Measurements from ENCODE around the gene SEMA4B.
"Not testable (repeated sequence)": the region's sequence is repeated elsewhere in the genome, so short reads cannot be mapped to it uniquely, and the experiment has no call there.

The SEMA4B gene

GRCh38 chr15:90248789-90249202 is 47.7 kb downstream of the SEMA4B start:
- TF ChIP-seq CTCF (IDR thresholded peaks at IDR 0.05; ENCODE audit: insufficient read depth, missing control alignments) = no peak
- no peak for DNase-seq (ENCODE audit: insufficient read length, low spot score)

DNA sequence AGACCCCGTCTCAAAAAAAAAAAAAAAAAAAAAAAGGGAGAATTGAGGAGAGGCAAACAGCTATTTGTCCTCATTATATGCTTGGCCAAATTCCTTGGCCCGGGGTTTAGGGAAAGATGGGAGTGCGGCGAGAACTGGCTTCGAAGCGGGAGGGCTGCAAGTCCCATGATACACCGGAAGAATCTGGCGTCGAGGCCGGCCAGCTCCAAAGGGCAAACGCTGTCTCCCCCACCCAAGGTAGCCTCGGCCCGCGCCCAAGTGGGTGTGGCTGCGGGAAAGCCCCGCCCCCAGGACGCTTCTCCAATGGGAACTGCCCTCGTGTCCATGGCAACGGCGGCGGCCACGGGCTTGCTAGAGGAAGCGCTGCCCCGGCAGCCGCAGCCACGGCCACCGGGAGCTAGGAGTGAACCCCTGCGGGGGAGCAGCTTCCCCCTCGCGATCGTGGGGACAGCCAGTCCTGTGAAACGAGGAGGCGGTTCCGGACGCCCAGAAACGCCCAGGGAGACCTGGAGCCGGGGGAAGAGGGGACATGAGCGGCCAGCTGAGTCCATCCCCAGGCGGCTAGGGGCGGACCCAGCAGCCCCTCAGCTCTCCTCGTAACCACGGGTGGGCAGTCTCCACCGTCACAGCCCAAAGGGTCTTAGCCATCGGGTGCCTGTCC is 48.2 kb downstream of the SEMA4B start, which contains the start of gene TTLL13:
Gene TTLL13 (plus strand): TSS at position 354 of the 661 bp plus-strand sequence. CDS start 1,075 bp downstream, outside the sequence.
- DNase-seq (ENCODE audit: insufficient read length, low spot score) (peak; percentile 82), FAIRE-seq (no peak)
- no peak for TF ChIP-seq CTCF (IDR thresholded peaks at IDR 0.05; ENCODE audit: insufficient read depth, missing control alignments)

More at GRCh38 chr15:90248789-90249202, 47.7 kb downstream of the SEMA4B start:
- FAIRE-seq = no peak

DNA sequence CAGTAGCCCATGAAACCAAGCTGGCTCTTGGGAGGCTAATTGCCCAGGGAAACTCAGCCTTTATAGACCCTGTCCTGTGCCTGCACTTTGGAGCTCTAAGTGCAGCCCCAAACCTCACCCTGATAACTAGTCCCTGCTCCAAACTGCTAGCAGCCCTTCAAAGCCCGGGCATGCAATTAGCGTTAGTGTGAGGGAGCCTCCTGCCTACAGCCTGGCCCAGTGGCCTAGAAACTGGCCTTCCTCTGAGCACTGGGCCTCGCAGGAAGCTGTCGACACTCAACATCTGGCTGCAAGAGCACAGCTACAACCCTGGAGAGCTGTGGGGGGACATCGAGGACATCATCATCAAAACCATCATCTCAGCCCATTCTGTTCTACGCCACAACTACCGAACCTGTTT is 56.6 kb downstream of the SEMA4B start:
- no peak for DNase-seq (ENCODE audit: insufficient read length, low spot score)
- no peak for TF ChIP-seq CTCF (IDR thresholded peaks at IDR 0.05; ENCODE audit: insufficient read depth, missing control alignments)
- FAIRE-seq = no peak

GRCh38 chr15:90259524-90259923 is 58.4 kb downstream of the SEMA4B start:
- FAIRE-seq (no peak), DNase-seq (ENCODE audit: insufficient read length, low spot score) (no peak)

GRCh38 chr15:90260731-90261130 is 59.6 kb downstream of the SEMA4B start:
- not testable (repeated sequence) for DNase-seq (ENCODE audit: insufficient read length, low spot score); FAIRE-seq

More at GRCh38 chr15:90259524-90259923, 58.4 kb downstream of the SEMA4B start:
- TF ChIP-seq CTCF (IDR thresholded peaks at IDR 0.05; ENCODE audit: insufficient read depth, missing control alignments) = no peak

DNA sequence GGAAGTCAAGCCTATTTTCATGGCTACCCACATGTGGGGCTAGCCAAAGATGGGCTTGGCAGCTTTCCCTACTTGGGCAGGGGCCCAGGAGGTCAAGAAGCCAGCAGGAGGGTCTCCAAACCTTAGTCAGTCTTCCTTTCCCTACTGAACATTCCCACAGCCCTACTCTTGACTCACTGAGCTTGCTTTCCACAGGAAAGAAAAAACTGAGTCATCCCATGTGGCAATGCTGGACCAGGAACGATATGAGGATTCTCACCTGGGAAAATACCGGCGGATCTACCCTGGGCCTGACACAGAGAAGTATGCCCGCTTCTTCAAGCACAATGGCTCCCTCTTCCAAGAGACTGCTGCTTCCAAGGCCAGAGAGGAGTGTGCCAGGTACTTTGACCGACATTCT is 60.7 kb downstream of the SEMA4B start:
- FAIRE-seq (no peak), DNase-seq (ENCODE audit: insufficient read length, low spot score) (no peak)
- no peak for TF ChIP-seq CTCF (IDR thresholded peaks at IDR 0.05; ENCODE audit: insufficient read depth, missing control alignments)

- DNase-seq (ENCODE audit: insufficient read length, low spot score) (no peak), FAIRE-seq (no peak)
- TF ChIP-seq CTCF (IDR thresholded peaks at IDR 0.05; ENCODE audit: insufficient read depth, missing control alignments) = no peak
Observed at GRCh38 chr15:90262426-90262825, 61.3 kb downstream of the SEMA4B start.

Measured in D721Med (cell line).